Renal cortex interstitium (tissue), 11 donors: ENCODE data around the gene TXNL1. TPM values are rescaled to one million over a fixed set of nuclear protein-coding genes. Genes with fewer than 3 reads are reported as not detected.
A peak's percentile ranks its signal among the peaks of the same experiment; 100 is the strongest.
"Not testable (repeated sequence)": the region's sequence is repeated elsewhere in the genome, so short reads cannot be mapped to it uniquely, and the experiment has no call there.

Experiments used
- DNase-seq, 11 donors: peaks; one replicate each; pipeline ENCODE4 v3.0.0-alpha.2; 2013; ENCODE audit warnings: low read depth in 9 of 11, low spot score in 4 of 11; ENCODE audit errors: extremely low read depth in 1 of 11
- polyA plus RNA-seq, 3 donors: library from polyadenylated mRNA; unstranded; fragments of 120-200 nt; gene quantifications; one replicate each; pipeline ENCODE4 v1.2.1, GENCODE V29; 2013; ENCODE audit not compliant: insufficient read length in 3 of 3

TXNL1 gene
- polyA plus RNA-seq, 3 donors, result 102 to 115 (median 106) TPM

DNA sequence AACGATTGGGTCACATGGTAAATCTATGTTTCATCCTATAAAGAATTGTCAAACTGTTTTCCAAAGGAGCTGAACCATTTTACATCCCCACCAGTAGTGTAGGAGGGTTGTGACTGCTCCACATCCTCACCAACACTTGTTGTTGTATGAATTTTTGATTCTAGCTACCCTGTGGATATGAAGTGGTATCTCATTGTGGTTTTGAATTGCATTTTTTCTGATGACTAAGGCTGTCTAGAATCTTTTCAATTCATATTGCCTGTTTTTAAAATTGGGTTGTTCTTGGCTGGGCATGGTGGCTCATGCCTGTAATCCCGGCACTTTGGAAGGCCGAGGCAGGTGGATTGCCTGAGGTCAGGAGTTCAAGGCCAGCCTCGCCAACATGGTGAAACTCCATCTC is 44.5 kb downstream of the TXNL1 start:
- DNase-seq, result no peak

DNA sequence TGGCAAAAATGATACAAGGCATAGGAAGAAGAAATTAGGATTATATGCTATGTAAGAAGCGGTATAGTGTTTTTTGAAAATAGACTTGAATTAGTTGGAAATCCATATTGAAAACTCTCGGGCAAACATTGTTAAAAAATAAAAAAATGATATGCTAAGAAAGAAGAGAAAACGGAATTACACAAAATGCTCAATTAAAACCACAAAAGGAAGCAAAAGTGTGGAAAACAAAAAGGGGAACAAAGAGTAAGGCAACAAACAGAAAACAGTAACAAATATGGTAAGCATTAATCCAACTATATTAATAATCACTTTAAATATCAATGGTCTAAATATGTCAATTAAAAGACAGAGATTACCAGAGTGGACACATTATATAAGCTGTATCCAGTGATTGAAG is 58.4 kb downstream of the TXNL1 start:
- no peak for DNase-seq

- DNase-seq, result no peak
Measured at GRCh38 chr18:56579451-56579850, 58.9 kb downstream of the TXNL1 start.

DNA sequence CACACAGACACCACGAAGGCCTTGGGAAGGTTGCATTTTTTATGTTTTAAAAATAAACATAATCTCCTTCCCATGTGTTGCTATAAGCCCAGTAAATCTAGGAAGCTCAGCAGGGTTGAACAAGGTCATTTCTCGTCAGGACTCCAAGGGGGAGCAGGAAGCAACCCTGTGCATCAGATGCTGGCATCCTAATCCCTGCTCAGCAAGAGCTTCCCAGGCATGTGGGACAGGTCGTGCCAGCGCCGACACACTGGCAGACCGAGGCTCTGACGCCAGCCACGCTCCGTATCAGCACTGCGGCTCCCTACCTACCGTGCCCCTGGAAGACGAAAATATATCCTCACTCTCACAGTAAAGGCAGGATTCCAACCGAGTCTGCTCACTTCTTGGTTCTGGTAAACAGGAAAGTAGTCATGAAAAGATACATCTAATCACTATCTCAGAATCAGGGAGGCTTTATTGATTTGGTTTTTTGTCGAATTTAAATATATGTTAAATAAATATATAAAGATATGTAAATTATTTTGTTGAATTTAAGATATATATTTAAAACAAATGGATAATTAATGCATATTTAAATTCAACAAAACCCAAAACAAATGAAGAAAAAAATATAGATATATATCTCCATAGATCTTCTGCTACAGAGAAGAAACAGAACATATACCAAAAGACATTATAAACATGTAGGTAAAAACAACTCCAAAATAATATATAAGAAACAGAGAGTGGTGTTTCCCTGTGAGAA is 61.4 kb downstream of the TXNL1 start:
- DNase-seq, result no peak

DNA sequence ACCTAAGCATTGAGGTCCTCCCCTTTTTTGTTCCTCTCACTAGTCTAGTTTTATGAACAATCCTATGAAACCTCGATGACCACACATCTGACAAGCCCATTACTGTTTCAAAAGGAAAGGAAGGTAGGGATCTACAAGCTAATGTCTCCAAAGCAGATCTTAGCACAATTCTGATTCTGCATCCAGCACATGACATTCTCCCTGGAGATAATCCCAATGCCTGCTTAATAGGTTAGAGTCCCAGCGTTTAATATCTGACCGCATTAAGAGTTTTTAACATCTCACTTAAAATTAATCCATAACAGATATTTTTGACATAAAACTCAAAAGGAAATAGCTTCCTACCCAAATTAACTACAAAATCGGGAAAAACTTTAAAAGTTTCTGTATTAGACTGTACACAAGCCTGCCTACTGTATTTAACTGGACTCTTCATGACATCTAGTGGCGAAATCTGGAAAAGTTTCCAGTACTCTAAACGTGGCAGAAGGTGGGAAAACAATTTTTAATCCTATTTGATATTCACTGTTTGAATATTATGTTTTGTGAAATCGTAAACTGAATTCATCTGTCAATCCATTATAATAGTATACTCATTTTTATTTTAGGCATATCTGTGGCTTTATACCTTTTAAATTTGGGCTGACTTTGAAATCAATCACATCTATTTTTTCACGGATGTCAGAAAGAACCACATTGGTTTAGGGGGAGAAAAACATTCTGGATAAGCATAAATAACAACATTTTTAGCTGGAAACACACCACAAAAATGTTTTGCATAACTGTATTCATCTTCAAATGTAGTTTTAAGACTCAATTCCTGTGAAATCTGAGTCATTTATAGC is 62.4 kb downstream of the TXNL1 start:
- peak in 7 of 11 donors; percentile 30 to 69 (median 52) for DNase-seq

DNA sequence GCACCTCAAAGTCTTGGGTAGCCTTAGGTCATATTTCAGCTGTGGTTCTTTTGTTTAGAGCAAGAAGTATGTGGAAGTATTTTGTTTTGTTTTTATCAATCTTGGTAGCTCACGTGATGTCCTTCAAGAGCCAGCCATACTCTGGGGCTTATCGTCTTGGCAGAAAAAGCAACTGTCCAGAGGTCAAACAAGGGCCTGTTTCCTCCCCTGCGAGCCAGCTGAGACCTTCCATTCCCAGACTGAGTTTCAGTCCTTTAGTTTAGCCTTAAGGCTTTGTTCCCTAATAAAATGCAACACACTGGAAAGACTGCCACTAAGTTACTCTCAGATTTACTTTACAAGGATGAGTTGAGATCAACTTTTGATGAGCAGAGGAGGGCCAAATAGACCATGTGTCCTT is 63.5 kb downstream of the TXNL1 start:
- peak in 2 of 11 donors; percentile 34 to 37 for DNase-seq

GRCh38 chr18:56572267-56572666 is 66.1 kb downstream of the TXNL1 start:
- DNase-seq, result not testable (repeated sequence)

DNA sequence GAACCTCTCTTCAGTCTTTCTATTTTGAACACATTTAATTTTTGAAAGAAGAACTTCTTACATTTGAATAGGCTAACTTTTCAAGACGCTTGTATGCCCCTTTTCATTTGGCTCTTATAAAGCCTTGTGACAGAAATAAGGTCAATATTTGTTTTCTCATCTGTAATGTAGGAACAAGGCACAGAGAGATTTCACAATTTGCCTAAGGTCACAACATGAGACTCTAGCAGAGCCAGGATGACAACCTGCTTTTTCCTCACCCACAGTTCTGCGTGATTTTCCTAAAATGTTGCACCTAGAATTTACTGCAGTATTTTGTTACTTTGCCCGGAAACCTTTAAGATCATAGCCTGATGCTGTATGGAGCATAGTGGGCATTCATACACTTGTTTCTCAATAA is 67.4 kb downstream of the TXNL1 start:
- DNase-seq, result no peak

DNA sequence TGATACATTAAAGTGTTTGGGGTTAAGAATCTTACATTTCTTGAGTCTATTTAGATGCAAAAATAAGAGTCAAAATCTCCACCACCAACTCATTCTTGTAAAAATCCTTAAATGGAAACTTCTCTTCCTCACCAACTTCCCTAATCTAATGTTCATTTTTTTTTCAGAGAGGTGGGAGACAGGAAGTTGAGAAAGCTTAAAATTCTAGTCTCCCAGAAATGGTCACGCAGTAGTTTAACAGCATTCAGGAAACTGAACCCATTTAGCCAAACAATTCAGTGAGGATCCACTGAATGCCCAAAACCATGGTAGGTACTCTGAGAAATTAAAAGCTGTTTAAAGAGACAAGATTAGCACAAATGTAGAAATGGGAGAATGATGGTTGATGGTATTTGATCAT is 69.0 kb downstream of the TXNL1 start:
- no peak for DNase-seq

DNA sequence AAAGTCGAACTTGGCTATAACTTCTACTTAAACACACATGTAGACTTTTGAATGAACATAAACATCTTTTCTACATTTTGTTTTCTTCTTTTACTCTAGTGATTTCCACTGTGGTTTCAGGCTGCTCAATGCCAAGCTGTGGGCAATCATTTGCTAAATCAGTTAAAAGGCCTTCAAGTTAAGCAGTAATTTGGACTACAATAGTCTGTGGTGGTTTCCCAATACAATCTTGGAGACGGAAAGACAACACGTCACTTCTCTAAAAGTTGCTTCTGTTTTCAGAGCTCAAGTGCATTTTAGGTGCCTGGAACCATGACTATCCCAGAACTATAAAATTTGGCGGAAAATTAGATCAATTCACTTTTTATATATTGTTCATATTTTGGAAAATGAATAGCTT is 69.4 kb downstream of the TXNL1 start:
- DNase-seq, result no peak

DNA sequence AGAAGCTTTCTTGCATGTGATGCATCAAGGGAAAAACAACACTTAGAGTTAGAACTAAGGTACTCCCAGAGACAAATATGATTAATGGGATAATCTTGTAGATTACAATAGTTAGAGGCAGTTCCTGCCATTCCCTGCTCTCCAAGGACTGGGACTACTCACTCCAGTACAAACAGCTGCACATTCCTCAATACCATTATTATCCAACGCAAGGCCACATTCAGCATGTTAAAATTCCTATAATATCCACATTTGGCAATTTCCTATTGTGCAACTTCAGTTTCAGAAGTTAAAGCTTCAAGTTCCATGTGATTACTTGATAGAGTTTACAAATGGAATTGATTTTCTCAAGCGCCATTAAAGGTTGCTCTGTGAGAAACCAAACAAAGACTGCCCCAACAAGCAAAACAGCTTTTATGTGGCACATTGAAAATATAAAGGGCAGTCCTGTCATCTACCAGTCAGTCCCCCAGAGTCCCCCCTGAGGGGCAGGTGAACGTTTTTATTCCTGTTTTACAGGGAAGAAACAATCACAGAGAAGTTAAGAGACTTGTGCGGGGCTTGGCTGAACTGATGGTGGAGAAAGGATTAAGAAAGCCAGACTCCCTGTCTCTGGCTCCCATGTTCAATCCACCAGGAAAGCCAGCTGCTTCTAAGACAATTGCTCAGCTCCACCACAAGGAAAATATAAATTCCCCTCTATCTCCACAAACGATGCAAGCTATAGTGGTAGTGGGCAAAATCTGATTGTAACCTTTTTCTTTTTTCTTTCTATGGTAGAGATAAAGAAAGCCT is 72.6 kb downstream of the TXNL1 start:
- DNase-seq, result no peak

GRCh38 chr18:56565046-56565445 is 73.3 kb downstream of the TXNL1 start:
- DNase-seq, result no peak

DNA sequence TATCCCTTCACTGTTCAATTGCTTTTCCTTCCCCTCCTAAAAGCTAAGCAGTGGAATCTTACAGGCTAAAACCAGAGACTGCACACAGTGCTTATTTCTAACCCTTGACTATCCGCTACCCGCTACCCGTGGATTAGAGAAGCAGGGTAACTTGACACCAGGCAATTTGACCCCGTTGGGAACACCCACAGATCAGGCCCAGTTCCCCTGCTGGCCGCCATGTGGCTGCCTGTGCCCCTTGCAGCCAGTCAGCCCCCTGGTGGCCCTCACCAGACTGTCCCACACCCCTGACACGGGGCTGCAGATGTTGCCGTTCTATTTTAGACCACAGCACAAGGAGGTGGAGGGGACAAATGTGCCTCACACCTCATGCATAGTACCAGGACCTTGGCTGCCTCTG is 74.8 kb downstream of the TXNL1 start:
- DNase-seq, result peak in 3 of 11 donors; percentile 14 to 23 (median 22)

- DNase-seq, result no peak
Measured at GRCh38 chr18:56562479-56562878, 75.9 kb downstream of the TXNL1 start.

- DNase-seq, result no peak
Measured at GRCh38 chr18:56560992-56561391, 77.4 kb downstream of the TXNL1 start.

- no peak for DNase-seq
Measured at GRCh38 chr18:56559044-56559443, 79.3 kb downstream of the TXNL1 start.

GRCh38 chr18:56556907-56557306 is 81.5 kb downstream of the TXNL1 start:
- no peak for DNase-seq

DNA sequence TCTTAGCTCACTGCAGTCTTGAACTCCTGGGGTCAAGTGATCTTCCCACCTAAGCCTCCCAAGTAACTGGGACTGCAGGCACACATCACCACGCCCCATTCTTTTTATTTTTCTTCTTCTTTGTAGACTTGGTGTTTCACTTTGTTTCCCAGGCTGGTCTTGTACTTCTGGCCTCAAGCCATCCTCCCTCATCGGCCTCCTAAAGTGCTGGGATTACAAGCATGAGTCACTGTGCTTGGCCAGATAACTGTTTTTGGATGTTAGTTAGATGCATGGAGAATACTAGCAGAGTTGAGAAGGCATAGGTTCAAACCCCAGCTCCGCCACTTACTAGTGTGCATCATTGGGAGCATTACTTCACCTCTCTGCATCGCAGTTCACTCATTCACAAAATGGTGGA is 88.3 kb downstream of the TXNL1 start:
- no peak for DNase-seq
